Measurements from ENCODE around the gene EHBP1.

The EHBP1 gene

DNA sequence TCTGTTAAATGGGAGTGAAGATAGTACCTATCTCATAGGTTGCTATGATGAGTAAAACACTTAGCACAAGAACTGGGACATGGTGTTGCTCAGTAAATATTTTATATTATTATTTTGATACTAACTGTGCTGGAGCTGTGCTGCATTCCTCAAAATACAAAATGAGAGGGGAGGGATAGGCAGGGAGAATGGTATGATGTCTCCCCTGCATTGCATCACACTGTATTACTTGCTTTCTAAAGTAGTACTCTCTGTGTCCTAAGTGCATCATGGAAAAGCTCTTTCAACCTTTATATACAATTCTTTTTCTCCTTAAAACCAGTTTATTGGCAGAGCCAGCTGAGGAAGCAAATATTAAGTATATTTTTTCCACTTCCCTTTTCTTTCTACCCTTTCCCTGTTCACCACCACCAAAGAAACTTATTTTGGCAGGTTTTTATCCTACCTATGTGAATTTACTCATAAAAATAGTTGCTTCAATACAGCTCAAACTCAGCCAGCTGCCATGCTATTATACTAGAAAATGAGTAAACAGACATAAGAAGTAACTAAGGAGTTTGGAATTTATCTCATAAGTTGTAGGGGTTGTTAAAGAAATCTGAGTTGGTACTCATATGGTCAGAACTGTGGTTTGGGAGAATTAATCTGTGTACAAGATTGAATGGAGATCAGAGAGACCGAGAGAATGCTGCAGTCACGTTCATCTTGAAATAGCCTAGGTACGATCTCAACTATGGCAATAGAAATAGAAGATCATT is 60.3 kb downstream of the EHBP1 start:
- Histone ChIP-seq H3K4me1 (ENCODE audit: insufficient read depth, low read length, poor library complexity, severe bottlenecking) (peaks cover 7% of the 10 kb centered on the region), H3K9me2 (replicated peaks; ENCODE audit: low read depth, low read length) (no peaks in the 10 kb centered on the region)

DNA sequence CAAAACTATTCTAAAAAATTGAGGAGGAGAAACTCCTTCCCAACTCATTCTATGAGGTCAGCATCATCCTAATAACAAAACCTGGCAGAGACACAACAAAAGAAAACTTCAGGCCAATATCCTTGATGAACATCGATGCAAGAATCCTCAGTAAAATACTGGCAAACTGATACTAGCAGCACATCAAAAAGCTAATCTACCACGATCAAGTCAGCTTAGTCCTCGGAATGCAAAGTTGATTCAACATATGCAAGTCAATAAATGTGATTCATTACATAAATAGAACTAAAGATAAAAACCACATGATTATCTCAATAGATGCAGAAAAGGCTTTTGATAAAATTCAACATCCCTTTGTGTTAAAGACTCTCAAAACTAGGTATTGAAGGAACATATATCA is 63.1 kb downstream of the EHBP1 start:
- H3K9me3 ChIP-seq (ENCODE audit: insufficient read depth, low read depth, low read length), result no peaks in the 10 kb centered on the region
- H3K79me2 ChIP-seq (ENCODE audit: insufficient read depth, low read length), result no peaks in the 10 kb centered on the region
- H3K4me2 ChIP-seq (ENCODE audit: low read depth, low read length, poor library complexity, severe bottlenecking), result no peak overlapping the region
- no peaks in the 10 kb centered on the region for H3K36me3 ChIP-seq (ENCODE audit: insufficient read depth, low read length)
- no peak overlapping the region for H2AFZ ChIP-seq (ENCODE audit: low read length)
- TF ChIP-seq, protein P1, sequence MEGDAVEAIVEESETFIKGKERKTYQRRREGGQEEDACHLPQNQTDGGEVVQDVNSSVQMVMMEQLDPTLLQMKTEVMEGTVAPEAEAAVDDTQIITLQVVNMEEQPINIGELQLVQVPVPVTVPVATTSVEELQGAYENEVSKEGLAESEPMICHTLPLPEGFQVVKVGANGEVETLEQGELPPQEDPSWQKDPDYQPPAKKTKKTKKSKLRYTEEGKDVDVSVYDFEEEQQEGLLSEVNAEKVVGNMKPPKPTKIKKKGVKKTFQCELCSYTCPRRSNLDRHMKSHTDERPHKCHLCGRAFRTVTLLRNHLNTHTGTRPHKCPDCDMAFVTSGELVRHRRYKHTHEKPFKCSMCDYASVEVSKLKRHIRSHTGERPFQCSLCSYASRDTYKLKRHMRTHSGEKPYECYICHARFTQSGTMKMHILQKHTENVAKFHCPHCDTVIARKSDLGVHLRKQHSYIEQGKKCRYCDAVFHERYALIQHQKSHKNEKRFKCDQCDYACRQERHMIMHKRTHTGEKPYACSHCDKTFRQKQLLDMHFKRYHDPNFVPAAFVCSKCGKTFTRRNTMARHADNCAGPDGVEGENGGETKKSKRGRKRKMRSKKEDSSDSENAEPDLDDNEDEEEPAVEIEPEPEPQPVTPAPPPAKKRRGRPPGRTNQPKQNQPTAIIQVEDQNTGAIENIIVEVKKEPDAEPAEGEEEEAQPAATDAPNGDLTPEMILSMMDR (conservative IDR thresholded peaks at IDR 0.05; ENCODE audit: low read length), result no peak
- no peaks in the 10 kb centered on the region for H3K27me3 ChIP-seq (ENCODE audit: insufficient read depth, low read length, poor library complexity, severe bottlenecking)
- H4K20me1 ChIP-seq (ENCODE audit: insufficient read depth, low read length, poor library complexity, severe bottlenecking), result no peaks in the 10 kb centered on the region
- H3K4me1 ChIP-seq (ENCODE audit: insufficient read depth, low read length, poor library complexity, severe bottlenecking), result peaks cover 7% of the 10 kb centered on the region
- no peak overlapping the region for H3K9ac ChIP-seq (ENCODE audit: low read depth, low read length, poor library complexity, severe bottlenecking)
- no peak overlapping the region for H3K4me3 ChIP-seq (ENCODE audit: low read length, poor library complexity, severe bottlenecking)
- H3K9me2 ChIP-seq (replicated peaks; ENCODE audit: low read depth, low read length), result no peaks in the 10 kb centered on the region
- no peaks in the 10 kb centered on the region for H3F3A ChIP-seq (ENCODE audit: low read depth)

More for the DNA sequence above, 60.3 kb downstream of the EHBP1 start:
- no peak overlapping the region for H2AFZ ChIP-seq (ENCODE audit: low read length)
- TF ChIP-seq EZH2phosphoT487 (IDR thresholded peaks at IDR 0.05; ENCODE audit: borderline replicate concordance), result no peak
- H3K79me2 ChIP-seq (ENCODE audit: insufficient read depth, low read length), result peaks cover 14% of the 10 kb centered on the region; the same call in 1 of the 2 replicates
- no peaks in the 10 kb centered on the region for H3K27me3 ChIP-seq (ENCODE audit: insufficient read depth, low read length, poor library complexity, severe bottlenecking)
- H3K36me3 ChIP-seq (ENCODE audit: insufficient read depth, low read length), result no peaks in the 10 kb centered on the region
- H3K4me2 ChIP-seq (ENCODE audit: low read depth, low read length, poor library complexity, severe bottlenecking), result no peak overlapping the region
- H3K4me3 ChIP-seq (ENCODE audit: low read length, poor library complexity, severe bottlenecking), result no peak overlapping the region
- H4K20me1 ChIP-seq (ENCODE audit: insufficient read depth, low read length, poor library complexity, severe bottlenecking), result no peaks in the 10 kb centered on the region
- no peaks in the 10 kb centered on the region for H3K9me3 ChIP-seq (ENCODE audit: insufficient read depth, low read depth, low read length)
- H3K9ac ChIP-seq (ENCODE audit: low read depth, low read length, poor library complexity, severe bottlenecking), result no peak overlapping the region
- H3F3A ChIP-seq (ENCODE audit: low read depth), result no peaks in the 10 kb centered on the region

DNA sequence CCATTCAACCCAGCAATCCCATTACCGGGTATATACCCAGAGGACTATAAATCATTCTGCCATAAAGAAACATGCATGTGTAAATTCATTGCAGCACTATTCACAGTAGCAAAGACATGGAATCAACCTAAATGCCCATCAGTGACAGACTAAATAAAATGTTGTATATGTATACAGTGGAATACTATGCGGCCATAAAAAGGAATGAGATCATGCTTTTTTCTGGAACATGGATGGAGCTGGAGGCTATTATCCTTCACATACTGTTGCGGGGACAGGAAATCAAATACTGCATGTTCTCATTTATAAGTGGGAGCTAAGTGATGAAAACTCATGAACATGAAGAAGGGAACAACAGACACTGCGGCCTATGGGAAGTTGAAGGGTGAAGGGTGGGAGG is 65.1 kb downstream of the EHBP1 start:
- TF ChIP-seq EZH2phosphoT487 (IDR thresholded peaks at IDR 0.05; ENCODE audit: borderline replicate concordance), result no peak
- TF ChIP-seq, protein P1 (conservative IDR thresholded peaks at IDR 0.05; ENCODE audit: low read length), result no peak
- H3K27me3 ChIP-seq (ENCODE audit: insufficient read depth, low read length, poor library complexity, severe bottlenecking), result no peaks in the 10 kb centered on the region
- no peaks in the 10 kb centered on the region for H3K79me2 ChIP-seq (ENCODE audit: insufficient read depth, low read length)
- no peaks in the 10 kb centered on the region for H3K9me3 ChIP-seq (ENCODE audit: insufficient read depth, low read depth, low read length)
- H3K36me3 ChIP-seq (ENCODE audit: insufficient read depth, low read length), result no peaks in the 10 kb centered on the region
- H3F3A ChIP-seq (ENCODE audit: low read depth), result peaks cover 1% of the 10 kb centered on the region; the same call in 1 of the 2 replicates
- no peak overlapping the region for H3K9ac ChIP-seq (ENCODE audit: low read depth, low read length, poor library complexity, severe bottlenecking)
- H2AFZ ChIP-seq (ENCODE audit: low read length), result no peak overlapping the region
- H4K20me1 ChIP-seq (ENCODE audit: insufficient read depth, low read length, poor library complexity, severe bottlenecking), result peaks cover 2% of the 10 kb centered on the region
- no peak overlapping the region for H3K4me3 ChIP-seq (ENCODE audit: low read length, poor library complexity, severe bottlenecking)
- H3K4me1 ChIP-seq (ENCODE audit: insufficient read depth, low read length, poor library complexity, severe bottlenecking), result no peaks in the 10 kb centered on the region
- no peak overlapping the region for H3K4me2 ChIP-seq (ENCODE audit: low read depth, low read length, poor library complexity, severe bottlenecking)
- H3K9me2 ChIP-seq (replicated peaks; ENCODE audit: low read depth, low read length), result no peaks in the 10 kb centered on the region
